ENCODE measurements around the gene DMTF1.
A peak's percentile ranks its signal among the peaks of the same experiment; 100 is the strongest.

Gene DMTF1

DNA sequence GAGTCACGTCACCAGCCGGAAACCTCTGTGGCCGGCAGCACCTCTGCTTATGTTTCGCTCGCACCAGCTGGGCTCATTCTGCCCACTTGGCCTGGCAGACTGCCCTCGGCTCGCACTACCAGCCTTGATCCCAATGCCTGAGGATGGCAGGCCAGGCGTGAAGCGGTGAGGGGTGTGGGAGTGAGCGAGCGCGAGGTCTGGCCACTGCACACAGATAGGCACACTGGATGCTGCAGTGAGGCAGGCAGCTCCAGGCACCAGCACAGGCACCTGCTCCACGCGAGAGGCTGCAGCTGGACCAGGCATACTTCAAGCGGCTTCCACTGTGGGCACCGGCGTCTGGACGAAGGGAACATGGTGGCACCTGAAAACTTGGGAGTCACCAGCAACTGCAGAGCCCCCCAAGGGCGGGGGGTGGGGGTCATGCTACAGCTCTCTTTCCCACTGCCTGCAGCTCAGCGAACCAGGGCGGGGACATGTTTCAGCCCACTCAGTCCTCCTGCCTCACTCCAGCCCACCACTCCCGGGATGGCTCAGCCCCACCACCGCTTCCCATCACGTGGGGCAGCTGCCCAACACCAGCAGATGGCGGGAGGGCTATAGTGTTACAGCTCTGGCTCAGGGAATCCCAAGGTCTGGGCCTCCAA, 5.4 kb upstream of the DMTF1 start:
- DNase-seq: peak; percentile 44

DNA sequence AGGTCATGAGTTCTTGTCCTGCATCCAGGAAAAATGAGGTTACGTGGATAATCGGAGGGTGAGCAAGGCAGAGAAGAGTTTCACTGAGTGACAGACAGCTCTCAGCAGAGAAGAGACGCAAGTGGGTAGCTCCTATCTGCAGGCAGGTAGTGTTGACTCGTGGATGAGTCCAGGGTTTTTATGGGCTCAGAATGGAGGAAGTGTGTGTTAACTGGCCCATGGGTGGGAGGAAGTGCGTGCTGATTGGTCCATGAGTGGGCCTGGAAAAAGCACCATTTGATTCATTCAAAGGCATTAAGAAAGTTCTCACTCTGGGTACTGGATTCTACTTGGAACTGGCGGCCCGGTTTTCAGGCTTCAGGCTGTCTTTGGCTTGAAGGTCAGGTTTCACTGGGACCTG, 4.8 kb upstream of the DMTF1 start:
- no peak for DNase-seq

DNA sequence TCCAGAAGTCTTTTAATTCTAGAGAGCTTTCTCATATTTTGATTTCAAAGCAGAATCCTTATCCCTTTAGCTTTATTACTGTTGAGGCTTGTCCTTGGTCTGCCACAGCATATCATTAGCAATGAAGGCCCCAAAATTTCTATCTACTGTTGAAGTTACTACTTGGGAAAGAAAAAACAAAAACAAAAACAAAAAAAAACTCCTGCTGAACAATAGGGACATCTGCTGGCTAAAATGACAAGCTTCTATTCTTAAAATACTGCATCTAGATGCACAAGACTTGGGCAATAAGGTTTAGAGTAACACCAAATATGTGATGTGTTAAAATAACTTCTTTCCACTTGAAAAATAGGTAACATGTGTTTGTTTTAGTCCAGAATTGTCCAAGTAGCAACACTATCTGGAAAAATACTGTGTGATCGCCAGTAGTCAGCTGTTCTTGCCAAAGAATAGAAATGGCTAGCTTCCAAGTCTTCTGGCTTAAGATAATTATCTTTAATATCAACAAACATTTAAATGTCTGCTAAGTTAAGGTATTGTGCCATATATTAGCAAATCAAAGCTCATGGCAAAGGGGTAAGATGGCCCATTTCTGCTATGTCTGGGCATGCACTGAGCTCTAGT, 3.8 kb upstream of the DMTF1 start:
- DNase-seq: peak; percentile 62

DNA sequence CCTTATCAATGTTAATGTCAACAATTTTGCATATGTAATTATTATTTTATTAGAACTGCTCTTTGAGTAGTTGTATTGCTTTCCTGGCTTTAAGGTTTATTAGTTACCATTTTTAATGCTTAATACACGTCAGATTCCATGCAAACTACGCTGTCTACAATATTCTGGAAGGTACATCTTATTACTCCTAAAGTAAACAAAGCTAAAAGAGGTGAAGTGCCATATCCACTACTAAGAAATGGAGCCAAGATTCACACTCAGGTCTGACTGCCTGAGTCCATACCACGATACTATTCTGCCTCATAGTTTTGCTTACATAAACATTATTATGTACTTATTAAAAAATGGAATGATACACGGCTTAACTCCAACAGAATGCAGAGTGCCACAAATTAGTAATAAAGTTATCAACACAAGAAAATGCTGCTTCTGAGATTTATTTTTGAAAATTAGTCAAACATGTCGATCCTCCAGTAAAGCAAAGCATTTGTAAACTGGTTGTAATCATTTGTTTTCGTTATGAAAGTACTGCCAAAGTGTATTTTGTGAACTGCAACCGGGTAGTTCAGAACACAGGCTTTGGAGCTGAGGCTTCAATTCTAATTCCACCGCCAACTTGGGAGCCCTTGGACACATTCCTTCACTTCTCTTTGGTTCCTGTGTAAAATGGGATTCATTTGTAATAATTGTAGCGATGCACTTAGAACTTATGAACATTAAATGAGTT, 1.1 kb upstream of the DMTF1 start:
- DNase-seq: no peak

DNA sequence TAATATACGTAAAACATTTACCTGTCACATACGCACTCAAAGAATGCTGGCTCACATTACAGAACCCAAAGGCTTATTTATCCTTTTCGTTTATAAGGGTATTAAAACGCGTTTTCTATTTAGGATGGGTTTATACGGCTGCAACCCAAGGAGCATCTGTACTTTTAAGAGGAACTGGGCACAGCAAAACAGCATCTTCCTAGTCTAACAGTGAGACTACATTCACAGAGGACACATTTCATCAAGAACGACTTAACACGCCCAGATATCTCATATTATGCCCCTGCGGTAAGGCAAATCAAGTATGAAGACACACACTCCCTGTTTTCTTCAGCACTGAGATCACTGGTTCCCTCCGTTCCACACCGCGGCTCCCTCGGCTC, 533 bp upstream of the DMTF1 start:
- DNase-seq: no peak

DNA sequence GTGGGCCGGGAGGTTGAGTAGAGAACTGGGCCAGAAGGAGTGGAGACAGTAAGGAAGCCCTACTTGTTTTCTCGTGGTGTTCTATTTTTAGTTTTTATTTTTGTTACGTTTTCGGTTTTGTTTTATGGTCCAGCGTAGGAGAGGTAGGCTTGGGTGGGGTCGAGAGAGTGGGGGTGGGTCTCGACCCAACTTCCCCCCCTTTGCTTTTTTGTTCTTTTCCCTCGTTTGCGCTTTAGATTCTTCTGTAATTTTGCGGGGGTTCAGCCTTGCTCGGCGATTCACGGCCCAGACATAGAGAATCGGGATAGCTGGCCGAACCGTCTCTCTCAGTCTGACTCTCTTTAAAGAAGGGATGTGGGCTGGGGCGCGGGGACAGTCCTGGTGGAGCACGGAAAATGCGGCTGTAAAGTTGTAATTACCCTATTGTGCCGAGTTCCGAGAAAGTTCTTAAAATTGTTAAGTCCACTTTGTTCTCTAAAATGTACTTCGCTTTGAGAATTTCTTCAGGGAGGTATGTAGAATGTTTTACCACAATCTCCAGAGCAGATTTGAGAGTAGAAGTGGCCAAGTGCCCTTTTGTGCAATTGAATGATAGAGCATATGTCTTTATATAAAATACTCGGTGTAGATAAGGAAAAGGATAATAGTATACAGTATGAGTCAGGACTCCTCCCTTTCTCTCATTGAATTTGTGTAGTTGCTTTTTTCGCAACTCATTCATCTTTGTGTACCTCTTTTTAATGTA, 816 bp downstream of the DMTF1 start:
- DNase-seq: peak; percentile 36

DNA sequence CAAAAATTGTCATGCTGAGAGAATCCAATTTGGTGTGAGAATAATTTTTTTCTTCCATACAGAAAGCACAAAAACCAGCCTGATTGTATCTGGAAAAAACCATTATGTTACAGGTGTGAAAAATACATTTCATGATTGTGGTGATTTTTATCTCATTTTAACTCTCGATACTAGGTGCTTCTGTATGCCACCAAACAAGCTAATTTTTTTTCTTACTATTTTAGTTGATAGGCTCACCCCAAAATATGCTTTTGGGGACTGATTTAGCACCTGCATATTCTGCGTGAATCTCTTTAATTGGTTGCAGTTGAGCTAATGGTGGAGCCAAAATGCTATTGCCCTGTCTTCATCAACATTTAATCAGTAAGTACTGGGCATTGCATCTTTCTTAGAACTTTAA, 1.9 kb downstream of the DMTF1 start:
- no peak for DNase-seq

DNA sequence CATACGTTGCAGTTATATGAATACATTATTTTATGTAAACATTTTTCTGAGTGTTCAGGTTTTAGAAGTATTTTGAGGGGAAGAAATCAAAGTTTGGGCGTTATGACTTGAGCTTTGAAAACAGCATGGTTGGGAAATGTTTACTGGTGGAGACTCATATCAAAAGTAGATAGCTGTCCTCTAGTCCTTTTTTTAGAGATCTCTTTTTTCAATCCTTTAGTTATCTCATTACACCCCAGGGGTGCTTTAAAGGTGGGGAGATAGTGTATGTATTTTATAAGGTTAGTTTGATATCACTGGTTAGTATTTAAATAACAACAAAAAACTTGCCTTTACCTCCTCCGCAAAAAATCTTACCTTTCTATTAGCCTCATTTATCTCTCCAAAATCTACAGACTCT, 2.3 kb downstream of the DMTF1 start:
- no peak for DNase-seq

DNA sequence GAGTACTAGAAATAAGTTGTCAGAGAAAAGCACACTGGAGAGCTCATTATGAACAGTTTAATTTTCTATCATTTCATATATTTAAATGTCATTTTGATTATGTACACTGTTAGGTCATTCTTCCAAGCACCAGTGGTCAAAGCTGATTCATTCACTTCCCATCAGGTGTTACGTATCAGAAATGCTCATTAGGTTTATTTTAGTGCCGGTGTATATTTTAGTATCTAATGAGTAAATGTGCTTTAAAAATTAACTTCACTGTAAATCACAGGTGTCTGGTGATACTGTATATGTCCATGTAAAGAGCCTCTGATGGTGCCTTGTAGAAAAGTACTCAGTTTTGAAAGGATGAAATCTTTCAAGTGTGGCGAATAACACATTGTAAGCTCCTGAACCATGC, 3.5 kb downstream of the DMTF1 start:
- no peak for DNase-seq

DNA sequence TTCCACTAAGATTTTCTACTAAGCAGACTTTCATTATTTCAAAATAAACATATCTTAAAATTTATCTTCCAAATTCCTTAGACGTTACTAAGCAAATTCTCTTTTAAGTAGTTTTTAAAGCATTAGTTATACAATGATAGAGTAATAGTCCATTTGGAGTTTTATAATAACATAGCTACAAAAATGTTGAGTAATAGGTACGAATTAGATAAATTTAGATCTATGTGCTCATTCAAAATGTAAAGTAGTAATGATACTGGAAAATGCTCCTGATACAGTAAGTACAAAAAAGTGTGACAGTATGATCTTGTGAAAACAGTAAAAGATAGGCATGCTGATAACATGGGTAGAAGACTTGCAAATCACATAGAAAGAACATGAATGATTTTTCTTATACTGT, 4.5 kb downstream of the DMTF1 start:
- DNase-seq: no peak

DNA sequence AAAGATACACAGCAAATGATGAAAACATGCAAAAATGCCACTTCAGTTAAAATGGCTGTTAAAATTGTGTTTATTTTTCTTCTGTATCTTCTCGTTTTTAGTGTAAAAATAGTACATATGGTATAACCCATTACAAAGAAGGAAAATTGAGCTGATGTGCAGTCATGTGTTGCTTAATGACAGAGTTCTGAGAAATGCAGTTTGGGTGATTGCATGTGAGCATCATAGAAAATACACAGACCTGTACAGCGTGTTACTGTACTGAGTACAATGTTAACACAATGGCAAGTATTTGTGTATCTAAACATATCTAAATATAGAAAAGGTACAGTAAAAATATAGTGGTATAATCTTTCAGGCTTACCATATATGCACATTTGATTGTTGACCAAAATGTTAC, 7.3 kb downstream of the DMTF1 start:
- DNase-seq: no peak

DNA sequence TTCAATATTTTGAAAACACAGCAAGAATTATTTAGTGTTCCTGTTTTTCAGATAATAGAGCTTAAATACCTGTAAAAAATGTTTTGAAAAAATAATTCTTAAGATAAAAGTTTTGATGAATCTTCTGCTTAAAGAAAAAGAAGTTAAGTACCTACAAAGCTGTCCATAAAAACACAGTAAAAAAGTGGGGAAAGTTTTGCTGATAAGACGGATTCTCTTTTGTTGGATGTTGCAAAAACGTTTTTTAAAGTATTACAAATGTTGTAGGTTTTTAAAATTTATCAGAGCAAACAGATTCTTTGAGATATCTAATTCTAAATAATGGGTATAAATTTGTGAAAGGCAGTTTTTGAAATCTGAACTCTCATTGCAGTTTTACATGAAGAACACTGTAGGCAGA, 12.2 kb downstream of the DMTF1 start:
- no peak for DNase-seq

DNA sequence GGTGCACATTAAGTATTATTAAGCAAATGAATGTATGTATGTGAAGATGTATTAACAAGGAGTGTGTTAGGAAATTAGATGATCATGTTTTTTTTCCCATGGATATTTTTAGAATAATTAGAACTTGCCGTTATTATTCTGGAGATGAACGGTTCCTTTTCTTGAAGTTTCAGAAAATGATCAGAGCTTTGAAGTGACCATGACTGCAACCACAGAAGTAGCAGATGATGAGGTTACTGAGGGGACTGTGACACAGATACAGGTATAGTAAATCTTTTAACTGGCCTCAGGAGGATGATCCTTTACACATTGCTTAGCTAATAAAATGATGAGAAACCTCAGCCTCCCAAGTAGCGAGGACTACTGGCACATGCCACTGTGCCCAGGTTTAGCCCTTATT, 18.6 kb downstream of the DMTF1 start:
- DNase-seq: no peak

DNA sequence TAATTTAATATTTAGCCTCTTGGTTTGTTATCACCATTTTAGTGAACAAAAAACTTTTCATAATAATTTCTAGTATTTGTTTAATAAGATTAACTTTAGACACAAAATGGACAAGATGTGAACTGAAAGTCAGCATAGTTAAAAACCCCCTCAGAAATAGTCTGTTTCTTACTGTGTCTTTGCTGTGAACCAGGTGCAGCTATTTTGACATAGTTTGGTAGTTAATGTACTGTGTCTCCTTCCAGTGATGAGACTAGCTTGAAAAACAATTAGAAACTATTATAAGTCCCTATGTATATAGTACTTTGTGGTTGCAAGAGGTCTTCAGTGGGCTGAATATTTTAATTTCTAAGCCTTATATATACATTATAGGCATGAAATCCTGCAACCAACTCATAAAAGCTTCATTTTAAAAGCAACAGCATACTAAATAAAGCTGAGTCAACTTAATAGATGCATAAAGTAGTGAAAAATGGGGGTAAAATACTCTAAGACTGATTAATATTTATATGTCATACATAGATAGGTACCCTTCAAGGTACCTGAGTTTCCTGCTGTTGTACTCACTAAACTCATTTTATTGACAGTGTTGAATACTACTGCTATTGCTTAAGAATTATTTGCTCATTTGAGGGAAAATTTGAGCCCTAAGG, 19.2 kb downstream of the DMTF1 start:
- no peak for DNase-seq

DNA sequence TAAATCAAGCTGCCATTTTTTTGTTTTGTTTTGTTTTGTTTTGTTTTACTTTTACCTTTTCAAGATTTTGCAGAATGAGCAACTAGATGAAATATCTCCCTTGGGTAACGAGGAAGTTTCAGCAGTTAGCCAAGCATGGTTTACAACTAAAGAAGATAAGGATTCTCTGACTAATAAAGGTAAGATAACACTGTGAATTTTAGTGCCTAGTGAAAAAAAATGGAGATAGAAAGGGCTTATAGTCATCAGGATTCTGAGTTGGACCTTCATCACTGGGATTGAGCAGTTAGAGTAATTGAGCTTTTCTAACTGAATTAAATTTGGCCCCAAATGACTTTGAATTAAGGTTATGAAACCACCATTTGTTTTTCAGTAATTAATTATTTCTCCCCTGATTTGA, 21.2 kb downstream of the DMTF1 start:
- DNase-seq: no peak

DNA sequence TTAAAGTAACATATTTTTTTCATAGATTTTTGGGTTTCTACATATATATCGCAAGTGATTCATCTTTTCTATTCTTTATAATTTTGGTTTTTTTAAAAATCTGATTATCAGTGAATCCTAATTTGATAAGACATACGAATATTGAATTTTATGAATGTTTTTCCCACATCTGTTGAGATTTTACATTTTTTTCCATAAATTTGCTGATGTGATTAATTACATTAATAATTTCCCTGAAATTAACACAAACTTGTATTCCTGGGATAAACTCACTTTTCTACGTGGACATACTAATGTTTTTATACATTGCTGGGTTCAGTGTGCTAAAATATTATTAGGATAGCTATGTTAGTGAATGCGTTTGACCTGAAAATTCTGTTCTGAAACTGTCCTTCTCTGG, 26.1 kb downstream of the DMTF1 start:
- no peak for DNase-seq

DNA sequence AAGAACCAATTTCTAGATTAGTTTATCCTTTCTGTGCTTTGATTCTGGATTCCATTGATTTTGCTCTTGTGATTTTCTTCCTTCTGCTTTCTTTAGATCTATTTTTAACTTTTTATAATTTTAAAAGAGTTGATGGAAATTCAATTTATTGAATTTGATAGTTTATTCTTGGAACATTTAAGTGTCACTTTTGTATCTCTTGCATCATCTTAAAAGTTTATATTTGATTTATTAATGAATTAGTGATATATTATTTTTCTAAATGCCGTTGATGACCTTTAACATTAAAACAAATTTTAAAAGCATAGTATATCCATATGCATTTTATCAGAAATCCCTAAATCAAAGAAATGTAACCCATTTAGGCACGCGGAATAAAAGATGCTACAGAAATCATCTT, 26.9 kb downstream of the DMTF1 start:
- DNase-seq: no peak

DNA sequence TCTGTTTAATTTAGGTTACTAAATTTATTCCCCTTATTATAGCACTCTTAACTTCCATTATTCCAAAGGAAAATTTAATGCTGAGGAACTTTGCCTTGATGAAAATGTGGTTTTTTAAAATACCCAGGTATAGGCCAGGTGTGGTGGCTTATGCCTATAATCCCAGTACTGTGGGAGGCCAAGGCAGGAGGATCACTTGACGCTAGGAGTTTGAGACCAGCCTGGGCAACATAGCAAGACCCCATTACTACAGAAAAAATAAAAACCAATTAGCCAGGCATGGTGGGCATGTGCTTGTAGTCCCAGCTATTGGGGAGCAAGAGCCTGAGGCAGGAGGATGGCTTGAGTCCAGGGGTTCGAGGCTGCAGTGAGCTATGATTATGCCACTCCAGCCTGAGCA, 34.9 kb downstream of the DMTF1 start:
- DNase-seq: no peak

DNA sequence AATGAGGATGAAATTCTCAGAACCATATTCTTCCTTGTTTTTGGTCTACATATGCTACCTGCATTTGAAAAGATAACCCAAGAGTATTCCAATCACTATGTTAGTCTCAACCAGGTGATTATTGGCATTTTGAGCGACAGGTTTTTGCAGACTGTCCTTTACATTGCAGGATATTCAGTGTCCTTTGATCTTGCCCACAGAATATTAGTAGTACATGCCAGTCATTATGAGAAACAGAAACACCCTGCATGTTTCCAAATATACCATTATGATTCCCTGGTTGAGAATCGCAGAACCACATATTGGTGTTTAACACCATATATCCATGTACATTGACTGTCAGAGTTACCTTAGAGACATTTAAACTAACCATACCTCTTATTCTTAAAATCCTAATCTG, 36.7 kb downstream of the DMTF1 start:
- no peak for DNase-seq

DNA sequence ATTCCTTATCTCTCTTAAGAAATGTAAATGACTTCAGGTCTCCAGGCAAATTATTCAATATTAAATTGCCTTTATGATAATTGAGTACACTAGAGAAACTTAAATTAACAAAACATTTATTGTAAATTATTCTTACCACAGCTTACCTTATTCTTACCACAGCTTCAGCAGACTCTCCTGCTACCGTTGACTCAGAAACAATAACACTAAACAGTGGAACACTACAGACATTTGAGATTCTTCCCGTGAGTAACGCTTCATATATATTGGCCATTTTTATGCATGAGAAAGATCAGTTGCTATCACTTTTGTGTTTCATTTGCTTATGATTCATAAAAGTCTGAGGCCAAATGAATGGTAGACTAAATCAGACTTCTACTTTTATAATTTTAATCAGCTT, 38.5 kb downstream of the DMTF1 start:
- DNase-seq: no peak

DNA sequence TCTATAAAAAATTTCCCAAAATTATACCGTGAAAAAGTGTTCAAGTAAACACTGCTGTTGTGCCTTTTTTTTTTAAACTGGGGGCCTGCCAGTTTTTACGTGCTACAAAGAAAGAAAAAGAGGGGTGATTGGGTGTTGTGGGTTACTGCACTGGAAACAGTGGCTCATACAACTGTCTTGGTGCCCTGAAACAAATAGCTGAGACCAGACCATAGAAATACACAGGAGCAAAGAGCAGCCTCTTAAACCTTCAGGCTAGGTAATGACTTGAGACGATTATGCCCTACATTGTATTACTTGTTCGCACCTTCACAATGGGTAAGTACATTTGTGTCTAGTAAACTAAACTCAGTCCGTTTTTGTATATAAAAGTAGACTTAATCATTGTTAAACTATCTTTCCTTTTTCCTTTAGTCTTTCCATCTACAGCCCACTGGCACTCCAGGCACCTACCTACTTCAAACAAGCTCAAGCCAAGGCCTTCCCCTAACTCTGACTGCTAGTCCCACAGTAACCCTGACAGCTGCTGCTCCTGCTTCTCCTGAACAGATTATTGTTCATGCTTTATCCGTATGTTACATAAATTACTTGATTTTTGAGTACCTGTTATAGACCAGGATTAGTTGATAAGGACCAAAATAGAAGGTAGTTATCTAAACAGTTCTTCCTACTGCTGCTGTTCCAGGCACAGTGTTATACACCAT, 40.7 kb downstream of the DMTF1 start:
- no peak for DNase-seq

DNA sequence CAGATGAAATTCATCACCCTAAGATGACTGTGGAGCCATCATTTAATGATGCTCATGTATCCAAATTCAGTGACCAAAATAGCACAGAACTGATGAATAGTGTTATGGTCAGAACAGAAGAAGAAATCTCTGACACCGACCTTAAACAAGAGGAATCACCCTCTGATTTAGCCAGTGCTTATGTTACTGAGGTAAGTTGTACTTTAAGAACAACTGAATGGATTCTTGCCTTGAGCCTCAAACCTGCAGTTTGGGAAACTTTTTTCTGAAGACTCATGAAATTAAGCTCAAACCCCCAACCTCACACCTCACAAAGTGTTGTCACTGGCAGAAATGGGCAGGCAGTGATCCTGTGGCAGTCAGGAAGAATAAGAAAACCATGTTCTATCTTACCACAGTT, 41.7 kb downstream of the DMTF1 start:
- no peak for DNase-seq

DNA sequence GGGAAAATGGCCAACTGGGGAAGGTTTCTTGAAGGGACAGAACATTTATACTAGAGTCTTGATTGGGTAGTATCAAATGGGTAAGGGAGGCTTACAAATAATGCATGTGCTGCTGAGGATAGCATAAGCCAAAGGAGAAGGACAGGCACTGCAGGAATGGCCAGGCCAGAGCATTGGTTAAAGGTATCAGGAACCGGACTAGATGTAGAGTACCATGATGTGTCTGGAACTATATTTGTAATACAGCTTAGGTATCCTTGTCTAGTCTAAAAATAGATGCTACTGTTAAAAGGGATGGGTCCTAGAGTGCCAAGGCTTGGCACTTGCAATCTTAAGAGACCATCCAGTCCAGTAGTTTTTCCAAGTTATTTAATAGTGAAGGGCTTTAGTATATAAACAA, 47.0 kb downstream of the DMTF1 start:
- no peak for DNase-seq
